Measurements from ENCODE around the gene CPTP. TPM values are rescaled to one million over a fixed set of nuclear protein-coding genes. Genes with fewer than 3 reads are reported as not detected.

CPTP gene
- total and polyA plus RNA-seq, 2 of the 13 experiments (the other 11 are each of a cell fraction or from before 2014, with no cell fraction given), result 5.5 to 9.3 TPM

DNA sequence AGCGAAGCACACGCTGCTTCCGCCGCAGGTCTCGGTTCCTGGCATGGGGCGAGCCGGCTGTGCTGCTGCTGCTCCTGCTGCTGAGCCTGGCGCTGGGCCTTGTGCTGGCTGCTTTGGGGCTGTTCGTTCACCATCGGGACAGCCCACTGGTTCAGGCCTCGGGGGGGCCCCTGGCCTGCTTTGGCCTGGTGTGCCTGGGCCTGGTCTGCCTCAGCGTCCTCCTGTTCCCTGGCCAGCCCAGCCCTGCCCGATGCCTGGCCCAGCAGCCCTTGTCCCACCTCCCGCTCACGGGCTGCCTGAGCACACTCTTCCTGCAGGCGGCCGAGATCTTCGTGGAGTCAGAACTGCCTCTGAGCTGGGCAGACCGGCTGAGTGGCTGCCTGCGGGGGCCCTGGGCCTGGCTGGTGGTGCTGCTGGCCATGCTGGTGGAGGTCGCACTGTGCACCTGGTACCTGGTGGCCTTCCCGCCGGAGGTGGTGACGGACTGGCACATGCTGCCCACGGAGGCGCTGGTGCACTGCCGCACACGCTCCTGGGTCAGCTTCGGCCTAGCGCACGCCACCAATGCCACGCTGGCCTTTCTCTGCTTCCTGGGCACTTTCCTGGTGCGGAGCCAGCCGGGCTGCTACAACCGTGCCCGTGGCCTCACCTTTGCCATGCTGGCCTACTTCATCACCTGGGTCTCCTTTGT lies 9.1 kb downstream of the CPTP start (continued):
- TF ChIP-seq ZNF564 (CRISPR knock-in tag; IDR thresholded peaks at IDR 0.05) (no peak), HNRNPL (IDR thresholded peaks at IDR 0.05; ENCODE audit: low read depth, low read length) (peak; percentile 83), ZNF878 (CRISPR knock-in tag; IDR thresholded peaks at IDR 0.05) (no peak), PAF1 (CRISPR knock-in tag; IDR thresholded peaks at IDR 0.05) (peak; percentile 72; the same call in 1 of the 2 replicates), ZSCAN25 (CRISPR knock-in tag; IDR thresholded peaks at IDR 0.05) (no peak), ZNF839 (CRISPR knock-in tag; IDR thresholded peaks at IDR 0.05; ENCODE audit: borderline replicate concordance) (no peak), KDM2A (CRISPR knock-in tag; IDR thresholded peaks at IDR 0.05; ENCODE audit: borderline replicate concordance, low read depth) (peak; percentile 83), ZNF816 (CRISPR knock-in tag; IDR thresholded peaks at IDR 0.05; ENCODE audit: borderline replicate concordance) (no peak), TAF1 (CRISPR knock-in tag; IDR thresholded peaks at IDR 0.05) (no peak), ZNF781 (CRISPR knock-in tag; IDR thresholded peaks at IDR 0.05; ENCODE audit: borderline replicate concordance, not compliant biosample characterization) (no peak), JUND (CRISPR knock-in tag; IDR thresholded peaks at IDR 0.05) (no peak), ZNF124 (CRISPR knock-in tag; IDR thresholded peaks at IDR 0.05) (no peak), NCOR1 (IDR thresholded peaks at IDR 0.05; ENCODE audit: borderline replicate concordance, low read length) (no peak), JDP2 (CRISPR knock-in tag; IDR thresholded peaks at IDR 0.05; ENCODE audit: borderline replicate concordance) (no peak)
- TF ChIP-seq, protein P1, sequence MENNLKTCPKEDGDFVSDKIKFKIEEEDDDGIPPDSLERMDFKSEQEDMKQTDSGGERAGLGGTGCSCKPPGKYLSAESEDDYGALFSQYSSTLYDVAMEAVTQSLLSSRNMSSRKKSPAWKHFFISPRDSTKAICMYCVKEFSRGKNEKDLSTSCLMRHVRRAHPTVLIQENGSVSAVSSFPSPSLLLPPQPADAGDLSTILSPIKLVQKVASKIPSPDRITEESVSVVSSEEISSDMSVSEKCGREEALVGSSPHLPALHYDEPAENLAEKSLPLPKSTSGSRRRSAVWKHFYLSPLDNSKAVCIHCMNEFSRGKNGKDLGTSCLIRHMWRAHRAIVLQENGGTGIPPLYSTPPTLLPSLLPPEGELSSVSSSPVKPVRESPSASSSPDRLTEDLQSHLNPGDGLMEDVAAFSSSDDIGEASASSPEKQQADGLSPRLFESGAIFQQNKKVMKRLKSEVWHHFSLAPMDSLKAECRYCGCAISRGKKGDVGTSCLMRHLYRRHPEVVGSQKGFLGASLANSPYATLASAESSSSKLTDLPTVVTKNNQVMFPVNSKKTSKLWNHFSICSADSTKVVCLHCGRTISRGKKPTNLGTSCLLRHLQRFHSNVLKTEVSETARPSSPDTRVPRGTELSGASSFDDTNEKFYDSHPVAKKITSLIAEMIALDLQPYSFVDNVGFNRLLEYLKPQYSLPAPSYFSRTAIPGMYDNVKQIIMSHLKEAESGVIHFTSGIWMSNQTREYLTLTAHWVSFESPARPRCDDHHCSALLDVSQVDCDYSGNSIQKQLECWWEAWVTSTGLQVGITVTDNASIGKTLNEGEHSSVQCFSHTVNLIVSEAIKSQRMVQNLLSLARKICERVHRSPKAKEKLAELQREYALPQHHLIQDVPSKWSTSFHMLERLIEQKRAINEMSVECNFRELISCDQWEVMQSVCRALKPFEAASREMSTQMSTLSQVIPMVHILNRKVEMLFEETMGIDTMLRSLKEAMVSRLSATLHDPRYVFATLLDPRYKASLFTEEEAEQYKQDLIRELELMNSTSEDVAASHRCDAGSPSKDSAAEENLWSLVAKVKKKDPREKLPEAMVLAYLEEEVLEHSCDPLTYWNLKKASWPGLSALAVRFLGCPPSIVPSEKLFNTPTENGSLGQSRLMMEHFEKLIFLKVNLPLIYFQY (CRISPR knock-in tag; IDR thresholded peaks at IDR 0.05; ENCODE audit: borderline replicate concordance), result no peak
- TF ChIP-seq, protein P2, sequence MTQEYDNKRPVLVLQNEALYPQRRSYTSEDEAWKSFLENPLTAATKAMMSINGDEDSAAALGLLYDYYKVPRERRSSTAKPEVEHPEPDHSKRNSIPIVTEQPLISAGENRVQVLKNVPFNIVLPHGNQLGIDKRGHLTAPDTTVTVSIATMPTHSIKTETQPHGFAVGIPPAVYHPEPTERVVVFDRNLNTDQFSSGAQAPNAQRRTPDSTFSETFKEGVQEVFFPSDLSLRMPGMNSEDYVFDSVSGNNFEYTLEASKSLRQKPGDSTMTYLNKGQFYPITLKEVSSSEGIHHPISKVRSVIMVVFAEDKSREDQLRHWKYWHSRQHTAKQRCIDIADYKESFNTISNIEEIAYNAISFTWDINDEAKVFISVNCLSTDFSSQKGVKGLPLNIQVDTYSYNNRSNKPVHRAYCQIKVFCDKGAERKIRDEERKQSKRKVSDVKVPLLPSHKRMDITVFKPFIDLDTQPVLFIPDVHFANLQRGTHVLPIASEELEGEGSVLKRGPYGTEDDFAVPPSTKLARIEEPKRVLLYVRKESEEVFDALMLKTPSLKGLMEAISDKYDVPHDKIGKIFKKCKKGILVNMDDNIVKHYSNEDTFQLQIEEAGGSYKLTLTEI (CRISPR knock-in tag; conservative IDR thresholded peaks at IDR 0.05), result no peak
- TF ChIP-seq, protein P3, sequence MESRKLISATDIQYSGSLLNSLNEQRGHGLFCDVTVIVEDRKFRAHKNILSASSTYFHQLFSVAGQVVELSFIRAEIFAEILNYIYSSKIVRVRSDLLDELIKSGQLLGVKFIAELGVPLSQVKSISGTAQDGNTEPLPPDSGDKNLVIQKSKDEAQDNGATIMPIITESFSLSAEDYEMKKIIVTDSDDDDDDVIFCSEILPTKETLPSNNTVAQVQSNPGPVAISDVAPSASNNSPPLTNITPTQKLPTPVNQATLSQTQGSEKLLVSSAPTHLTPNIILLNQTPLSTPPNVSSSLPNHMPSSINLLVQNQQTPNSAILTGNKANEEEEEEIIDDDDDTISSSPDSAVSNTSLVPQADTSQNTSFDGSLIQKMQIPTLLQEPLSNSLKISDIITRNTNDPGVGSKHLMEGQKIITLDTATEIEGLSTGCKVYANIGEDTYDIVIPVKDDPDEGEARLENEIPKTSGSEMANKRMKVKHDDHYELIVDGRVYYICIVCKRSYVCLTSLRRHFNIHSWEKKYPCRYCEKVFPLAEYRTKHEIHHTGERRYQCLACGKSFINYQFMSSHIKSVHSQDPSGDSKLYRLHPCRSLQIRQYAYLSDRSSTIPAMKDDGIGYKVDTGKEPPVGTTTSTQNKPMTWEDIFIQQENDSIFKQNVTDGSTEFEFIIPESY (CRISPR knock-in tag; IDR thresholded peaks at IDR 0.05), result peak; percentile 88
- TF ChIP-seq, protein P4, sequence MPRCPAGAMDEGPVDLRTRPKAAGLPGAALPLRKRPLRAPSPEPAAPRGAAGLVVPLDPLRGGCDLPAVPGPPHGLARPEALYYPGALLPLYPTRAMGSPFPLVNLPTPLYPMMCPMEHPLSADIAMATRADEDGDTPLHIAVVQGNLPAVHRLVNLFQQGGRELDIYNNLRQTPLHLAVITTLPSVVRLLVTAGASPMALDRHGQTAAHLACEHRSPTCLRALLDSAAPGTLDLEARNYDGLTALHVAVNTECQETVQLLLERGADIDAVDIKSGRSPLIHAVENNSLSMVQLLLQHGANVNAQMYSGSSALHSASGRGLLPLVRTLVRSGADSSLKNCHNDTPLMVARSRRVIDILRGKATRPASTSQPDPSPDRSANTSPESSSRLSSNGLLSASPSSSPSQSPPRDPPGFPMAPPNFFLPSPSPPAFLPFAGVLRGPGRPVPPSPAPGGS (CRISPR knock-in tag; IDR thresholded peaks at IDR 0.05), result no peak
